HepG2 (cell line): ENCODE results near the gene FAM76A. TPM values are rescaled to one million over a fixed set of nuclear protein-coding genes. Genes with fewer than 3 reads are reported as not detected.

ENCODE experiments used
- ATAC-seq: fragments of 200-7000 bp; cut with Tn5 transposase; 3 replicates; pipeline ENCODE4 v1.9.1; 2020; ENCODE audit warnings: mild to moderate bottlenecking, moderate library complexity
- BruUV-seq: library from RNA; stranded (reverse); fragments of 400-500 nt; replicated peaks from 2 replicates; lab custom pipeline; 2021; lab: Mats Ljungman, UMichigan
- CTCF ChIA-PET: fragments of 300-600 bp; formaldehyde crosslinking; extraction: SDS; loops from one replicate; lab custom pipeline; 2021; ENCODE audit warnings: low total read pairs, inconsistent platforms, low intra/inter-chr PET ratio; lab: Yijun Ruan, JAX
- POLR2A ChIA-PET: fragments of 350-600 bp; sonication (Branson Sonifier 250); formaldehyde crosslinking; loops from one replicate; lab custom pipeline; 2020; ENCODE audit warnings: antibody characterized with exemption, inconsistent platforms; lab: Yijun Ruan, JAX
- DNase-seq: peaks from one replicate; pipeline ENCODE4 v3.0.0-alpha.2; 2015; ENCODE audit warnings: low spot score
- FAIRE-seq: peaks from 3 replicates; lab custom pipeline; 2011; peaks lifted over from hg19 to GRCh38; lab: Jason Lieb, UNC
- H2AFZ ChIP-seq: one replicate; pipeline ENCODE4 v1.6.1; 2011; ENCODE audit warnings: low read length, inconsistent platforms
- H3K27ac ChIP-seq: fragments of 300-600 bp; 3 replicates; pipeline ENCODE4 v1.8.0; 2011; ENCODE audit warnings: mixed run types, mild to moderate bottlenecking, mixed read lengths, low read length, inconsistent platforms; ENCODE audit not compliant: insufficient read depth; ENCODE audit errors: extremely low read length
- H3K27me3 ChIP-seq, 2 experiments: fragments of 200-600 bp in 1 of 2; 2 replicates in 1 of 2; 3 replicates in 1 of 2; pipeline versions ENCODE4 v1.6.0 to v1.8.0; 2011; ENCODE audit warnings: low read length in 2 of 2, mild to moderate bottlenecking in 2 of 2, moderate library complexity in 2 of 2, inconsistent platforms in 1 of 2; ENCODE audit not compliant: insufficient read depth in 2 of 2, control insufficient read depth in 1 of 2
- H3K36me3 ChIP-seq, 2 experiments: fragments of 200-600 bp in 1 of 2; replicated peaks in 1 of 2; 2 replicates in 1 of 2; 3 replicates in 1 of 2; pipeline versions ENCODE4 v1.5.1 to v1.8.0; 2011; ENCODE audit warnings: low read length in 2 of 2, inconsistent platforms in 1 of 2; ENCODE audit not compliant: insufficient read depth in 2 of 2, control insufficient read depth in 1 of 2
- H3K4me1 ChIP-seq: 2 replicates; pipeline ENCODE4 v1.5.1; 2012; ENCODE audit warnings: low read length, inconsistent platforms; ENCODE audit not compliant: insufficient read depth
- H3K4me2 ChIP-seq: 2 replicates; pipeline ENCODE4 v1.6.0; 2011; ENCODE audit warnings: low read depth, low read length, inconsistent platforms
- H3K4me3 ChIP-seq, 3 experiments: fragments of 200-600 bp in 1 of 3; sonication (generic), shearing (Covaris generic) in 1 of 3; replicated peaks in 1 of 3; 2 replicates each; pipeline ENCODE4 v1.5.1; 2011 to 2016; ENCODE audit warnings: low read length in 3 of 3, inconsistent platforms in 2 of 3, low read depth in 2 of 3, mild to moderate bottlenecking in 2 of 3, control low read depth in 1 of 3, mixed read lengths in 1 of 3; ENCODE audit not compliant: insufficient read depth in 1 of 3
- H3K79me2 ChIP-seq: one replicate; pipeline ENCODE4 v1.6.1; 2011; ENCODE audit warnings: low read length, inconsistent platforms; ENCODE audit not compliant: insufficient read depth
- H3K9ac ChIP-seq: 2 replicates; pipeline ENCODE4 v1.6.0; 2011; ENCODE audit warnings: mild to moderate bottlenecking, low read depth, low read length, inconsistent platforms; ENCODE audit not compliant: insufficient read depth
- H3K9me3 ChIP-seq: 2 replicates; pipeline ENCODE4 v1.5.1; 2012; ENCODE audit warnings: mild to moderate bottlenecking, low read length
- H4K20me1 ChIP-seq: 2 replicates; pipeline ENCODE4 v1.6.0; 2011; ENCODE audit warnings: inconsistent platforms, mild to moderate bottlenecking, low read length, moderate library complexity; ENCODE audit not compliant: insufficient read depth
- GPN1 ChIP-seq: sonication (generic); formaldehyde crosslinking; IDR thresholded peaks from 2 replicates; pipeline ENCODE4 v1.5.1; 2020; ENCODE audit warnings: missing genetic modification reagents, borderline replicate concordance
- HES4 ChIP-seq: sonication (generic); formaldehyde crosslinking; IDR thresholded peaks from 2 replicates; pipeline ENCODE4 v1.9.0; 2021; ENCODE audit warnings: mild to moderate bottlenecking, missing genetic modification reagents, borderline replicate concordance
- KIAA2018 ChIP-seq: sonication (generic); formaldehyde crosslinking; IDR thresholded peaks from 2 replicates; pipeline ENCODE4 v1.5.0; 2020; ENCODE audit warnings: mild to moderate bottlenecking, missing genetic modification reagents, borderline replicate concordance
- MAFK ChIP-seq, 2 experiments: IDR thresholded peaks in 1 of 2; conservative IDR thresholded peaks in 1 of 2; 2 replicates each; pipeline ENCODE4 v1.6.1; 2011; ENCODE audit warnings: improper control_type of control experiment in 2 of 2, low read length in 2 of 2
- ZNF180 ChIP-seq: sonication (generic); formaldehyde crosslinking; IDR thresholded peaks from 2 replicates; pipeline ENCODE4 v1.4.0; 2020; ENCODE audit warnings: low read depth, missing genetic modification reagents, borderline replicate concordance
- ZNF207 ChIP-seq: fragments of 450-650 bp; IDR thresholded peaks from 2 replicates; pipeline ENCODE4 v1.6.1; 2016; ENCODE audit warnings: antibody characterized with exemption, borderline replicate concordance
- WGBS: methylation state at CpG from one replicate; pipeline ENCODE4 v1.1.6; 2017; ENCODE audit warnings: low lambda C conversion rate; 5-methylcytosine and 5-hydroxymethylcytosine counted together
- in situ Hi-C: cut with HindIII; loops from 2 replicates; pipeline ENCODE4 v1.10.0; 2017; ENCODE audit warnings: low pct_unique_long_range_greater_than_20kb; ENCODE audit not compliant: extremely low pct_ligation_motif_present
- intact Hi-C: fragments of 100-400 bp; cut with micrococcal nuclease; formaldehyde crosslinking; loops from one replicate; pipeline ENCODE4 v1.10.0; 2022; ENCODE audit not compliant: unreplicated experiment
- polyA plus RNA-seq, 8 experiments: library from polyadenylated mRNA; depleted of rRNA in 3 of 8; stranded (reverse) in 7 of 8; unstranded in 1 of 8; fragments of >200 nt; fragmentation: Illumina TruSeq in 4 of 8; extraction: Trizol in 4 of 8; gene quantifications; 2 replicates each; pipeline versions ENCODE4 v1.2.1 to v1.2.3, GENCODE V29; 2011 to 2016; ENCODE audit warnings: low read depth in 4 of 8, missing spikeins in 1 of 8, mixed read lengths in 1 of 8; ENCODE audit not compliant: insufficient read depth in 1 of 8
- total RNA-seq, 5 experiments: library from RNA; depleted of rRNA; stranded (reverse); fragments of >200 nt; fragmentation: Illumina TruSeq; extraction: Trizol; gene quantifications; 2 replicates each; pipeline ENCODE4 v1.2.3, GENCODE V29; 2016; ENCODE audit warnings: low read depth in 1 of 5
- TF ChIP-seq, protein P1 (sequence below): sonication (generic); formaldehyde crosslinking; IDR thresholded peaks from 2 replicates; pipeline ENCODE4 v1.8.1; 2023; ENCODE audit warnings: mild to moderate bottlenecking, missing genetic modification reagents

Gene FAM76A
- total and polyA plus RNA-seq, 2 of the 13 experiments (the other 11 are each of a cell fraction or from before 2014, with no cell fraction given), result 4.2 to 15.7 TPM

- Histone ChIP-seq H3K9me3 (no peaks in the 10 kb centered on the region), H3K9ac (no peak overlapping the region), H3K4me2 (no peak overlapping the region), H2AFZ (no peak overlapping the region), H3K79me2 (no peaks in the 10 kb centered on the region), H3K4me3 (no peak overlapping the region), H3K4me1 (peaks cover 25% of the 10 kb centered on the region), H3K27ac (no peak overlapping the region), H4K20me1 (no peaks in the 10 kb centered on the region), H3K27me3 (peaks cover 4 to 33% of the 10 kb centered on the region in 2 experiments; a peak in 4 of 5 replicates), H3K36me3 (no peaks in the 10 kb centered on the region)
- BruUV-seq, result no TSS peak
- in situ Hi-C loops (no loop called here), intact Hi-C loops (no loop called here)
- no peak for DNase-seq
- 3% methylated on average over 2 of the region's 2 CpGs for WGBS
- no peak for FAIRE-seq
- TF ChIP-seq GPN1, result no peak
- TF ChIP-seq KIAA2018 (CRISPR knock-in tag), result no peak
- TF ChIP-seq ZNF180, result no peak
- TF ChIP-seq, protein P1, sequence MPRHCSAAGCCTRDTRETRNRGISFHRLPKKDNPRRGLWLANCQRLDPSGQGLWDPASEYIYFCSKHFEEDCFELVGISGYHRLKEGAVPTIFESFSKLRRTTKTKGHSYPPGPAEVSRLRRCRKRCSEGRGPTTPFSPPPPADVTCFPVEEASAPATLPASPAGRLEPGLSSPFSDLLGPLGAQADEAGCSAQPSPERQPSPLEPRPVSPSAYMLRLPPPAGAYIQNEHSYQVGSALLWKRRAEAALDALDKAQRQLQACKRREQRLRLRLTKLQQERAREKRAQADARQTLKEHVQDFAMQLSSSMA (CRISPR knock-in tag), result no peak
- no peak for TF ChIP-seq HES4
- TF ChIP-seq MAFK (conservative IDR thresholded peaks at IDR 0.05 in 1 of 2, IDR thresholded peaks at IDR 0.05 in 1 of 2; ENCODE audit: low read length in 2 of 2), result 0 out of 4 replicates have a peak, but pooled peaks of 1 of the 2 experiments have one; percentile 6
- no peak for TF ChIP-seq ZNF207
- ATAC-seq, result no peak
- POLR2A ChIA-PET, result no interaction called here
- CTCF ChIA-PET, result no interaction called here
Measured at GRCh38 chr1:27690183-27690582, 35.6 kb upstream of the FAM76A start.
